Endothelial cell of umbilical vein (primary cell): Measurements from ENCODE around the gene TMPRSS13. TPM values are rescaled to one million over a fixed set of nuclear protein-coding genes. Genes with fewer than 3 reads are reported as not detected.

Experiments
- BruUV-seq: library from RNA; stranded (reverse); fragments of 400-500 nt; replicated peaks from 2 replicates; lab custom pipeline; 2021; lab: Mats Ljungman, UMichigan
- CTCF ChIA-PET: fragments of 300-600, 350-600 bp; sonication (Branson Sonifier 250); formaldehyde crosslinking; loops from one replicate; lab custom pipeline; 2021; ENCODE audit warnings: antibody characterized with exemption, inconsistent platforms; lab: Charles Lee
- POLR2A ChIA-PET: fragments of 300-600, 350-600 bp; sonication (Branson Sonifier 250); formaldehyde crosslinking; loops from one replicate; lab custom pipeline; 2021; ENCODE audit warnings: antibody characterized with exemption, inconsistent platforms; lab: Charles Lee
- DNase-seq: peaks from one replicate; pipeline ENCODE4 v3.0.0-alpha.2; 2011; ENCODE audit warnings: low read depth, low spot score
- FAIRE-seq: peaks from 2 replicates; lab custom pipeline; 2011; peaks lifted over from hg19 to GRCh38; lab: Jason Lieb, UNC
- H2AFZ ChIP-seq: 2 replicates; pipeline ENCODE4 v1.6.0; 2012; ENCODE audit warnings: low read depth, low read length, control low read depth, inconsistent platforms
- H3K27ac ChIP-seq: 2 replicates; pipeline ENCODE4 v1.5.1; 2011; ENCODE audit warnings: low read depth, mild to moderate bottlenecking, control low read depth, low read length, moderate library complexity; ENCODE audit not compliant: insufficient read depth
- H3K27me3 ChIP-seq, 2 experiments: 2 replicates each; pipeline versions ENCODE4 v1.6.0 to v1.6.1; 2011; ENCODE audit warnings: low read length in 2 of 2, mixed read lengths in 1 of 2; ENCODE audit not compliant: control insufficient read depth in 2 of 2, insufficient read depth in 2 of 2
- H3K36me3 ChIP-seq, 2 experiments: 2 replicates in 1 of 2; 3 replicates in 1 of 2; pipeline ENCODE4 v1.5.1; 2011; ENCODE audit warnings: low read length in 2 of 2, mild to moderate bottlenecking in 1 of 2, moderate library complexity in 1 of 2; ENCODE audit not compliant: control insufficient read depth in 2 of 2, insufficient read depth in 2 of 2; ENCODE audit errors: extremely low read depth in 1 of 2
- H3K4me1 ChIP-seq: 3 replicates; pipeline ENCODE4 v1.5.1; 2011; ENCODE audit warnings: mild to moderate bottlenecking, low read length; ENCODE audit not compliant: control insufficient read depth, insufficient read depth; ENCODE audit errors: extremely low read depth
- H3K4me2 ChIP-seq: 2 replicates; pipeline ENCODE4 v1.6.1; 2011; ENCODE audit warnings: low read length, control low read depth, mixed read lengths; ENCODE audit not compliant: insufficient read depth
- H3K4me3 ChIP-seq, 3 experiments: fragments of 200-600 bp in 1 of 3; sonication (generic), shearing (Covaris generic) in 1 of 3; replicated peaks in 1 of 3; 2 replicates each; pipeline ENCODE4 v1.5.1; 2011 to 2016; ENCODE audit warnings: control low read depth in 3 of 3, low read length in 3 of 3, mild to moderate bottlenecking in 2 of 3, inconsistent platforms in 1 of 3, low read depth in 1 of 3, moderate library complexity in 1 of 3; ENCODE audit not compliant: insufficient read depth in 1 of 3
- H3K79me2 ChIP-seq: 2 replicates; pipeline ENCODE4 v1.6.0; 2012; ENCODE audit warnings: low read length, inconsistent platforms; ENCODE audit not compliant: control insufficient read depth, insufficient read depth
- H3K9ac ChIP-seq: replicated peaks from 2 replicates; pipeline ENCODE3; 2011; ENCODE audit warnings: low read length, control low read depth; ENCODE audit not compliant: insufficient read depth; ENCODE audit errors: extremely low read depth
- H3K9me1 ChIP-seq: replicated peaks from 3 replicates; pipeline ENCODE4 v1.6.0; 2011; ENCODE audit warnings: mild to moderate bottlenecking, low read length; ENCODE audit not compliant: control insufficient read depth, insufficient read depth; ENCODE audit errors: extremely low read depth
- H3K9me3 ChIP-seq: replicated peaks from 2 replicates; pipeline ENCODE4 v1.5.1; 2012; ENCODE audit warnings: low read length, inconsistent platforms; ENCODE audit not compliant: control insufficient read depth, insufficient read depth
- H4K20me1 ChIP-seq: replicated peaks from 2 replicates; pipeline ENCODE3; 2011; ENCODE audit warnings: mild to moderate bottlenecking, low read length; ENCODE audit not compliant: control insufficient read depth, insufficient read depth; ENCODE audit errors: extremely low read depth
- EZH2 ChIP-seq: IDR thresholded peaks from 2 replicates; pipeline ENCODE4 v1.6.1; 2012; ENCODE audit warnings: borderline replicate concordance, low read depth, mild to moderate bottlenecking, moderate library complexity, low read length, inconsistent platforms; ENCODE audit not compliant: severe bottlenecking
- FOS ChIP-seq: IDR thresholded peaks from 2 replicates; pipeline ENCODE4 v1.6.1; 2011; ENCODE audit warnings: mild to moderate bottlenecking, low read length, moderate library complexity, borderline replicate concordance; ENCODE audit not compliant: insufficient read depth
- GATA2 ChIP-seq: IDR thresholded peaks from 2 replicates; pipeline ENCODE4 v1.7.0; 2011; ENCODE audit warnings: low read depth, mild to moderate bottlenecking, moderate library complexity, mixed read lengths, low read length; ENCODE audit not compliant: insufficient read length, insufficient read depth
- JUN ChIP-seq: IDR thresholded peaks from 2 replicates; pipeline ENCODE4 v1.6.1; 2011; ENCODE audit warnings: borderline replicate concordance, low read depth; ENCODE audit not compliant: insufficient read length, insufficient read depth
- MAX ChIP-seq: IDR thresholded peaks from 2 replicates; pipeline ENCODE4 v1.6.1; 2011; ENCODE audit not compliant: insufficient read depth, insufficient read length
- MYC ChIP-seq: IDR thresholded peaks from one replicate; pipeline ENCODE4 v1.6.1; 2011; ENCODE audit warnings: mild to moderate bottlenecking, low read depth, low read length
- POLR2A ChIP-seq: IDR thresholded peaks from 2 replicates; pipeline ENCODE4 v1.6.1; 2012; ENCODE audit warnings: low read depth, mild to moderate bottlenecking, control low read depth, low read length
- POLR2AphosphoS5 ChIP-seq: IDR thresholded peaks from 2 replicates; pipeline ENCODE4 v1.6.1; 2012; ENCODE audit warnings: low read depth, mild to moderate bottlenecking, control low read depth, low read length, moderate library complexity; ENCODE audit not compliant: insufficient read depth
- dilution Hi-C: fragments of 300-500 bp; cut with MboI; formaldehyde crosslinking; loops from one replicate; pipeline ENCODE4 v1.15.0; 2019; ENCODE audit warnings: low sequenced_read_pairs; ENCODE audit not compliant: extremely low pct_ligation_motif_present
- intact Hi-C: fragments of 100-400 bp; cut with micrococcal nuclease; formaldehyde crosslinking; loops from one replicate; pipeline ENCODE4 v1.10.0; 2022
- polyA plus RNA-seq, 4 experiments: library from polyadenylated mRNA; depleted of rRNA in 3 of 4; stranded (reverse) in 3 of 4; unstranded in 1 of 4; fragments of >200 nt; gene quantifications; 2 replicates each; pipeline versions ENCODE4 v1.2.1 to v1.2.3, GENCODE V29; 2011 to 2012; ENCODE audit warnings: missing spikeins in 1 of 4
- total RNA-seq: library from RNA; stranded (reverse); gene quantifications from 2 replicates; pipeline ENCODE4 v1.2.3, GENCODE V29; 2021
- TF ChIP-seq, protein P1 (sequence below), 2 donors: IDR thresholded peaks; 1 replicate in 1 of 2; 2 replicates in 1 of 2; pipeline ENCODE4 v1.5.1; 2011; ENCODE audit warnings: low read length in 2 of 2, mild to moderate bottlenecking in 2 of 2, moderate library complexity in 2 of 2, control low read depth in 1 of 2, inconsistent platforms in 1 of 2, low read depth in 1 of 2; ENCODE audit not compliant: insufficient read depth in 1 of 2; ENCODE audit errors: extremely low read depth in 1 of 2

Gene TMPRSS13
- total and polyA plus RNA-seq, 2 donors (not counting 3 experiments of a cell fraction or from before 2014, with no cell fraction given): 0.22 to 0.46 TPM

- FAIRE-seq (no peak), DNase-seq (no peak)
- H3K4me2 ChIP-seq: no peak overlapping the region
- TF ChIP-seq EZH2 (no peak), GATA2 (no peak), FOS (no peak), JUN (no peak), POLR2A (no peak), MAX (no peak), POLR2AphosphoS5 (no peak), MYC (no peak)
- TF ChIP-seq, protein P1, sequence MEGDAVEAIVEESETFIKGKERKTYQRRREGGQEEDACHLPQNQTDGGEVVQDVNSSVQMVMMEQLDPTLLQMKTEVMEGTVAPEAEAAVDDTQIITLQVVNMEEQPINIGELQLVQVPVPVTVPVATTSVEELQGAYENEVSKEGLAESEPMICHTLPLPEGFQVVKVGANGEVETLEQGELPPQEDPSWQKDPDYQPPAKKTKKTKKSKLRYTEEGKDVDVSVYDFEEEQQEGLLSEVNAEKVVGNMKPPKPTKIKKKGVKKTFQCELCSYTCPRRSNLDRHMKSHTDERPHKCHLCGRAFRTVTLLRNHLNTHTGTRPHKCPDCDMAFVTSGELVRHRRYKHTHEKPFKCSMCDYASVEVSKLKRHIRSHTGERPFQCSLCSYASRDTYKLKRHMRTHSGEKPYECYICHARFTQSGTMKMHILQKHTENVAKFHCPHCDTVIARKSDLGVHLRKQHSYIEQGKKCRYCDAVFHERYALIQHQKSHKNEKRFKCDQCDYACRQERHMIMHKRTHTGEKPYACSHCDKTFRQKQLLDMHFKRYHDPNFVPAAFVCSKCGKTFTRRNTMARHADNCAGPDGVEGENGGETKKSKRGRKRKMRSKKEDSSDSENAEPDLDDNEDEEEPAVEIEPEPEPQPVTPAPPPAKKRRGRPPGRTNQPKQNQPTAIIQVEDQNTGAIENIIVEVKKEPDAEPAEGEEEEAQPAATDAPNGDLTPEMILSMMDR (IDR thresholded peaks at IDR 0.05; ENCODE audit: extremely low read depth in 1 of 2, insufficient read depth in 1 of 2, low read depth in 1 of 2, low read length in 2 of 2): no peak
- no peaks in the 10 kb centered on the region for H3K9me3 ChIP-seq
- no peak overlapping the region for H2AFZ ChIP-seq
- H3K9ac ChIP-seq: no peak overlapping the region
- no peaks in the 10 kb centered on the region for H3K9me1 ChIP-seq
- POLR2A ChIA-PET: no interaction called here
- H3K27ac ChIP-seq: no peak overlapping the region
- no peak overlapping the region for H3K4me3 ChIP-seq
- intact Hi-C loops (no loop called here), dilution Hi-C loops (no loop called here)
- no peaks in the 10 kb centered on the region for H4K20me1 ChIP-seq
- peaks cover 66 to 70% of the 10 kb centered on the region in 2 experiments for H3K27me3 ChIP-seq
- no peaks in the 10 kb centered on the region for H3K4me1 ChIP-seq
- no peaks in the 10 kb centered on the region for H3K79me2 ChIP-seq
- BruUV-seq: no TSS peak
- CTCF ChIA-PET: no interaction called here
- H3K36me3 ChIP-seq: no peaks in the 10 kb centered on the region
Observed at GRCh38 chr11:117878314-117878938, 50.8 kb downstream of the TMPRSS13 start.
